ENCODE data around the gene KCNE2.

The KCNE2 gene, protein sequence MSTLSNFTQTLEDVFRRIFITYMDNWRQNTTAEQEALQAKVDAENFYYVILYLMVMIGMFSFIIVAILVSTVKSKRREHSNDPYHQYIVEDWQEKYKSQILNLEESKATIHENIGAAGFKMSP

DNA sequence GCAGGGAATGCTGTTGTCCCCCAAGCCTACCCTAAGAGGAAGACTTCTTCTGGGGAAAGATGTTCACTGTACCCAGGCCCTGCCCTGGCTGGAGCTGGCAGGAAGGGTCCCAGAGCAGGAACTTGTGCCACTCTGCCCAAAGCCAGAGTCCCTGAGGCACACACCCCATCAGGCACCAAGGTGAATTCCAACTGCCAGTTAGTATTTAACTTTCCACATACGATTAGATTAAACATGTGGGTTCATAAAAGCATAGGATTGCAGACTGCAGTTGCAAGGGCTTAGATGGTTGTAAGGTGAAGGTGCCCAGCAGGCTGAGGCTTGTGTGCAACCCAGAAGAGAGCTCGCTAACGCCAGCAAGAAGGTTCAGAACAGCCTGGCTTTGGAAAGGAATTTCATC, at the start of gene KCNE2:
Gene KCNE2, plus strand, starts transcription at position 274 of the 400 bp plus-strand sequence. CDS start 6,473 bp downstream, outside the sequence.
- DNase-seq (ENCODE audit: low read depth) = peak; percentile 10
- TF ChIP-seq, protein P1, sequence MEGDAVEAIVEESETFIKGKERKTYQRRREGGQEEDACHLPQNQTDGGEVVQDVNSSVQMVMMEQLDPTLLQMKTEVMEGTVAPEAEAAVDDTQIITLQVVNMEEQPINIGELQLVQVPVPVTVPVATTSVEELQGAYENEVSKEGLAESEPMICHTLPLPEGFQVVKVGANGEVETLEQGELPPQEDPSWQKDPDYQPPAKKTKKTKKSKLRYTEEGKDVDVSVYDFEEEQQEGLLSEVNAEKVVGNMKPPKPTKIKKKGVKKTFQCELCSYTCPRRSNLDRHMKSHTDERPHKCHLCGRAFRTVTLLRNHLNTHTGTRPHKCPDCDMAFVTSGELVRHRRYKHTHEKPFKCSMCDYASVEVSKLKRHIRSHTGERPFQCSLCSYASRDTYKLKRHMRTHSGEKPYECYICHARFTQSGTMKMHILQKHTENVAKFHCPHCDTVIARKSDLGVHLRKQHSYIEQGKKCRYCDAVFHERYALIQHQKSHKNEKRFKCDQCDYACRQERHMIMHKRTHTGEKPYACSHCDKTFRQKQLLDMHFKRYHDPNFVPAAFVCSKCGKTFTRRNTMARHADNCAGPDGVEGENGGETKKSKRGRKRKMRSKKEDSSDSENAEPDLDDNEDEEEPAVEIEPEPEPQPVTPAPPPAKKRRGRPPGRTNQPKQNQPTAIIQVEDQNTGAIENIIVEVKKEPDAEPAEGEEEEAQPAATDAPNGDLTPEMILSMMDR (IDR thresholded peaks at IDR 0.05; ENCODE audit: insufficient read depth, low read depth, low read length, missing control alignments) = no peak
- no peak within 1 kb of the TSS for H3K4me3 ChIP-seq (ENCODE audit: low read length)

DNA sequence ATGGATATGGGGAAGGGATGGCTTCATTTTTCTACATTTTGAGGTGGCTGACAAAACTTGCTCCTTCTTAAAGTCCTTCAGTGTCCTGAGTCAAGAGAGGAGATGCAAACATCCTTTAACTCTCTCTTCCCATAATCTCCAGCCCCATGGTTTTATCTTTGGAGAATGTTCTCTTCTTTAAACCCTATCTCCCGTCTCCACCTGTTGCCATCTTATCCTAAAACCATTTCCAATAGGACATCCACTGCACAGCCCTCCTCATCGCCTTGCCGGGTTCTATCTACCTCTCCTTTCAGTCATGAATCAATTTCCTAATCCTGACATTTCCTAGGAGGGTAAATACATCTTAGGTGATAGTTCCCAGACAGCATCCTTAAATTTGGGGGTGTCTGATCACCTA, 44.2 kb upstream of the KCNE2 start:
- no peak for DNase-seq (ENCODE audit: low read depth)
- TF ChIP-seq, protein P1 (IDR thresholded peaks at IDR 0.05; ENCODE audit: insufficient read depth, low read depth, low read length, missing control alignments) = no peak
- no peak overlapping the region for H3K4me3 ChIP-seq (ENCODE audit: low read length)

DNA sequence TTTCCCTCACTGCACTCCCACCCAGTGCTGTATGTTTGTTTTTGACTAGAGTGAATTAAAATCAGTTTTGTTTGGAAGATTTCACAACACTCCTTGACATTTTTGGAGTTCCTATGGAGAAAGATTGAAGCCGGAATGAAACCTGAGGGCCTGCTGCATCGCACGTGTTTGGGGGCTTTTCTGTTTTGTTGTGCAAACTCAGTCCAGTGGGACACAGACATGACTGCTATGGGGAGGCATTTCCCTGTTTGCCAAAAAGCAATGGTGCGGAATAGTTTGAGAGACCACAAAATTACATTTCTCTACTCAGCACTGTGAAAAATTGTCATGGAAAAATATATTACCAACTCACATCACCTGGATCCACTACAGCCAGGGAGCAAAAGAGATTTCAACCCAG, 43.8 kb upstream of the KCNE2 start:
- no peak overlapping the region for H3K4me3 ChIP-seq (ENCODE audit: low read length)
- TF ChIP-seq, protein P1 (IDR thresholded peaks at IDR 0.05; ENCODE audit: insufficient read depth, low read depth, low read length, missing control alignments) = no peak
- no peak for DNase-seq (ENCODE audit: low read depth)

DNA sequence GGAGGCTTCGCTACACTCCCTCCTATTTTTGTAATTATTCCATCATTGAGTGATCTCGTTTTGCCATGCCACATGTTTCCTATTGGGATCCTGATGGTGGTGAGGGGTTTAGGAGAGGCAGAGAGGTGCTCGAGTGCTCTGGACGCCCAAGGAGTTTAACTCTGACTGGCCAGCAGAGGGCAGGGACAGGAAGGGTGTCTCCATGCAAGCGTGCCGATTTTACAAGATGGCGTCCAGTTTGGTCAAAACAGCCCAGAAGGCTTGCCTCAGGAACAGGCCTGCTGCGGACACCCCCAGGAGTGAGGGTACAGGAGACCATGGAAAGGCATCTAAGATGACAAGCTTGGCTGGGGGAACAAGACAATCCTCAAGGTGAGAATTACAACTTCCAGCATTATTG, 33.8 kb upstream of the KCNE2 start:
- DNase-seq (ENCODE audit: low read depth) = no peak
- no peak overlapping the region for H3K4me3 ChIP-seq (ENCODE audit: low read length)
- TF ChIP-seq, protein P1 (IDR thresholded peaks at IDR 0.05; ENCODE audit: insufficient read depth, low read depth, low read length, missing control alignments) = no peak

DNA sequence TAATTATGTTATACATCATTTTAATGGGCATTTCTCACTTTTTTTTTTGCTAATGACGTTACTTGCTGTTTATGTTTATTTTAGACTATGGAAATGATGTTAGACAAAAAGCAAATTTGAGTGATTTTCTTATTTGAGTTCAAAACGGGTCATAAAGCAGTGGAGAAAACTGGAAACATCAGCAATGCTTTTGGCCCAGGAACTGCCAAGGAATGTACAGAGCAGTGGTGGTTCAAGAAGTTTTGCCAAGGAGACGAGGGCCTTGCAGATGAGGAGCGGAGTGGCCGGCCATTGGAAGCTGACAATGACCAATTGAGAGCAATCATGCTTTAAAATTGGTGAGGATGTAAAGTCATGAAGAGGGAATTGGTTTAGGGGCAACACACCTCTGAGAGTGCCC, 32.1 kb upstream of the KCNE2 start:
- no peak for DNase-seq (ENCODE audit: low read depth)
- TF ChIP-seq, protein P1 (IDR thresholded peaks at IDR 0.05; ENCODE audit: insufficient read depth, low read depth, low read length, missing control alignments) = no peak
- no peak overlapping the region for H3K4me3 ChIP-seq (ENCODE audit: low read length)

DNA sequence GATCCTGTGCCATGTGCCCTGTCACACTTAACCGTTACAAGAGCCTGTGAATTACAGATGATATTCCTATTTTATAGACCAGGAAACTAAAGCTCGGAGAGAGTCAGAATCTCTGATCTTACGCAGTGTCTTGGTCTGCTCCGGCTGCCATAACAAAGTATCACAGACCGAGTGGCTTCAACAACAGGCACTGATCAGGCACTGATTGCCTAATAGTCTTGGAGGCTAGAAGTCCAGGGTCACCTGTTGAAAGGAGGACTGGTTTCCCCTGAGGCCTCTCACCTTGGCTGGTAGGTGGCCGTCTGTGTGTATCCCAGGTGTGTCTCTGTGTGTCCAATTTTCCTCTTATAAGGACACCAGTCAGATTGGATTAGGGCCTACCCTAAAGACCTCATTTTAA, 31.5 kb upstream of the KCNE2 start:
- DNase-seq (ENCODE audit: low read depth) = no peak
- H3K4me3 ChIP-seq (ENCODE audit: low read length) = no peak overlapping the region
- TF ChIP-seq, protein P1 (IDR thresholded peaks at IDR 0.05; ENCODE audit: insufficient read depth, low read depth, low read length, missing control alignments) = no peak

DNA sequence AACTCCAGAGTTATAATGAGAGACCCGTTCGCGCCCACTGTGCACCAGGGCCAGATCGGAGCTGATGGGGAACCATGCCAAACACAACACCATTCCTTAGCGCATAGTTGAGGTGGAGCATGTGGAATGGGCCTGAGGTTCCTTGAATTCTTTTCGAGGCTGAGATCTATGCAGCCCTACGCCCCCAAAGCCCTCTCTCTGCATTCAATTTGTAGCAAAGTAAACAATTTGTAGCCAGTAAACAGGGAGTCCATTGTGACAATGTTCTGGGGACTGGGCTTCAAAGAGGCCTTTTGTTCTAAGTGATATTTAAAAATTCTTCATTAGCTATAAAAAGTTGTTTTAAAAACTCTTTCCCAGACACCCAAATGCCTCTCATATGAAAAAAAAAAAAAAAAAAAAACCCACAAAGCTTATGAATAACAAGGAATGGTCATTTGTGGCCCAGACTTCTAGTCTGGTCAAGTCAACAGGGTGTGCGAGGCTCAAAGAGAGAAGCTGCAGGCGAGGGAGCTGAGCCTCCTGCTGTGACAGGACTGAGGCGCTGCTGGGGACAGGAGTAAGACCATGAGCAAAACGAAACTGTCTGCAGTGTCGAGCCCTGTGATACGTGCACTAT, 30.6 kb upstream of the KCNE2 start:
- TF ChIP-seq, protein P1 (IDR thresholded peaks at IDR 0.05; ENCODE audit: insufficient read depth, low read depth, low read length, missing control alignments) = no peak

More for the DNA sequence above, 30.6 kb upstream of the KCNE2 start:
- no peak for DNase-seq (ENCODE audit: low read depth)
- H3K4me3 ChIP-seq (ENCODE audit: low read length) = no peak overlapping the region
